SU-DHL-6 (cell line): Measurements from ENCODE around the gene HOXB3.

ENCODE experiments used
- H2AFZ ChIP-seq: fragments of 200-600 bp; sonication (generic); 2 replicates; pipeline ENCODE4 v1.6.1; 2014; ENCODE audit warnings: low read depth, mild to moderate bottlenecking, moderate library complexity, mixed read lengths, antibody characterized with exemption, low read length; ENCODE audit not compliant: severe bottlenecking
- H3F3A ChIP-seq: fragments of 200-600 bp; shearing (Covaris generic); 2 replicates; pipeline ENCODE4 v1.6.0; 2016; ENCODE audit warnings: antibody characterized with exemption, mild to moderate bottlenecking; ENCODE audit not compliant: insufficient read depth
- H3K27ac ChIP-seq: fragments of 200-600 bp; sonication (generic); 2 replicates; pipeline ENCODE4 v1.5.1; 2016; ENCODE audit warnings: low read depth, mild to moderate bottlenecking, low read length, moderate library complexity, mixed read lengths
- H3K27me3 ChIP-seq: fragments of 200-600 bp; sonication (generic), shearing (Covaris generic); 2 replicates; pipeline ENCODE4 v1.6.0; 2014; ENCODE audit warnings: mild to moderate bottlenecking, low read length
- H3K36me3 ChIP-seq: fragments of 200-600 bp; sonication (generic); 2 replicates; pipeline ENCODE4 v1.6.1; 2014; ENCODE audit warnings: mild to moderate bottlenecking, low read length, mixed read lengths
- H3K4me2 ChIP-seq: fragments of 300-600, 200-600 bp; shearing (Covaris generic), sonication (generic); 2 replicates; pipeline ENCODE4 v1.6.0; 2014; ENCODE audit warnings: low read length, low read depth, mild to moderate bottlenecking; ENCODE audit not compliant: poor library complexity, severe bottlenecking
- H3K4me3 ChIP-seq: fragments of 200-600 bp; sonication (generic); 2 replicates; pipeline ENCODE4 v1.5.1; 2014; ENCODE audit warnings: antibody characterized with exemption, low read length, mild to moderate bottlenecking, mixed read lengths; ENCODE audit not compliant: insufficient read depth, poor library complexity, severe bottlenecking
- H3K79me2 ChIP-seq: fragments of 200-600 bp; sonication (generic); 2 replicates; pipeline ENCODE4 v1.6.1; 2014; ENCODE audit warnings: mild to moderate bottlenecking, low read length, moderate library complexity; ENCODE audit not compliant: insufficient read depth
- H3K9ac ChIP-seq: fragments of 200-600 bp; sonication (generic); 2 replicates; pipeline ENCODE4 v1.7.0; 2014; ENCODE audit warnings: mild to moderate bottlenecking, low read length
- H3K9me2 ChIP-seq: fragments of 200-600 bp; sonication (generic); replicated peaks from 2 replicates; pipeline ENCODE4 v1.6.1; 2014; ENCODE audit warnings: low read length; ENCODE audit not compliant: insufficient read depth
- H3K9me3 ChIP-seq: fragments of 200-600 bp; sonication (generic); 2 replicates; pipeline ENCODE4 v1.6.1; 2014; ENCODE audit warnings: low read length, mixed read lengths; ENCODE audit not compliant: insufficient read depth
- H4K20me1 ChIP-seq: fragments of 200-600 bp; sonication (generic); 2 replicates; pipeline ENCODE4 v1.6.1; 2014; ENCODE audit warnings: low read depth, mild to moderate bottlenecking, antibody characterized with exemption, low read length, moderate library complexity, mixed read lengths
- EZH2phosphoT487 ChIP-seq: fragments of 200-600 bp; sonication (generic), shearing (Covaris generic); conservative IDR thresholded peaks from 2 replicates; pipeline ENCODE4 v1.6.1; 2018; ENCODE audit warnings: mild to moderate bottlenecking, antibody characterized with exemption, low read length, moderate library complexity, mixed read lengths
- TF ChIP-seq, protein P1 (sequence below): fragments of 200-600 bp; sonication (generic); IDR thresholded peaks from one replicate; pipeline ENCODE4 v1.5.1; 2017; ENCODE audit warnings: antibody characterized with exemption, mild to moderate bottlenecking, low read length, moderate library complexity; ENCODE audit not compliant: insufficient read depth, poor library complexity, severe bottlenecking

Gene HOXB3

DNA sequence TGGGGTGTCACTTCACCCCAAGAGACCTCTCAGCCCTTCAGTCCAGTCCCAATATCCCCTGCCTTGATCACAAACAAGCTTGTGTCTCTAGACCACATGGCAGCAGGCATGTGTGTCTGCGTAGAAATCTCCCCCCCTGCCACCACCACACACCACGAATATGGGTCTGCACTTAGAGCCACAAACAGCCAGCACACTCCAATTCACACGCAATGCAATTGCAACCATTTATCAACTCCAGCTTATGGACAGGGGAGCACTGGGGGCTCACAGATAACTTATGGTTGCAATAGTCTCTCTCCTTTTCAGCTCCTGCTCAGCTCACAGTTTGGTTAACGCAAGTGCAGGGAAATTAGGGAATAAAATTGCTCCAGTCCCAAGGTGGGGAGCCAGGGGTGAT is 33.5 kb upstream of the HOXB3 start:
- Histone ChIP-seq H4K20me1 (no peaks in the 10 kb centered on the region), H3K4me3 (no peak overlapping the region), H3K4me2 (no peak overlapping the region), H3F3A (no peaks in the 10 kb centered on the region), H3K36me3 (no peaks in the 10 kb centered on the region), H3K79me2 (no peaks in the 10 kb centered on the region), H2AFZ (no peak overlapping the region), H3K27me3 (no peaks in the 10 kb centered on the region), H3K9me3 (no peaks in the 10 kb centered on the region), H3K9ac (no peak overlapping the region), H3K9me2 (no peaks in the 10 kb centered on the region), H3K27ac (no peak overlapping the region)
- TF ChIP-seq EZH2phosphoT487 = no peak
- TF ChIP-seq, protein P1, sequence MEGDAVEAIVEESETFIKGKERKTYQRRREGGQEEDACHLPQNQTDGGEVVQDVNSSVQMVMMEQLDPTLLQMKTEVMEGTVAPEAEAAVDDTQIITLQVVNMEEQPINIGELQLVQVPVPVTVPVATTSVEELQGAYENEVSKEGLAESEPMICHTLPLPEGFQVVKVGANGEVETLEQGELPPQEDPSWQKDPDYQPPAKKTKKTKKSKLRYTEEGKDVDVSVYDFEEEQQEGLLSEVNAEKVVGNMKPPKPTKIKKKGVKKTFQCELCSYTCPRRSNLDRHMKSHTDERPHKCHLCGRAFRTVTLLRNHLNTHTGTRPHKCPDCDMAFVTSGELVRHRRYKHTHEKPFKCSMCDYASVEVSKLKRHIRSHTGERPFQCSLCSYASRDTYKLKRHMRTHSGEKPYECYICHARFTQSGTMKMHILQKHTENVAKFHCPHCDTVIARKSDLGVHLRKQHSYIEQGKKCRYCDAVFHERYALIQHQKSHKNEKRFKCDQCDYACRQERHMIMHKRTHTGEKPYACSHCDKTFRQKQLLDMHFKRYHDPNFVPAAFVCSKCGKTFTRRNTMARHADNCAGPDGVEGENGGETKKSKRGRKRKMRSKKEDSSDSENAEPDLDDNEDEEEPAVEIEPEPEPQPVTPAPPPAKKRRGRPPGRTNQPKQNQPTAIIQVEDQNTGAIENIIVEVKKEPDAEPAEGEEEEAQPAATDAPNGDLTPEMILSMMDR = no peak

DNA sequence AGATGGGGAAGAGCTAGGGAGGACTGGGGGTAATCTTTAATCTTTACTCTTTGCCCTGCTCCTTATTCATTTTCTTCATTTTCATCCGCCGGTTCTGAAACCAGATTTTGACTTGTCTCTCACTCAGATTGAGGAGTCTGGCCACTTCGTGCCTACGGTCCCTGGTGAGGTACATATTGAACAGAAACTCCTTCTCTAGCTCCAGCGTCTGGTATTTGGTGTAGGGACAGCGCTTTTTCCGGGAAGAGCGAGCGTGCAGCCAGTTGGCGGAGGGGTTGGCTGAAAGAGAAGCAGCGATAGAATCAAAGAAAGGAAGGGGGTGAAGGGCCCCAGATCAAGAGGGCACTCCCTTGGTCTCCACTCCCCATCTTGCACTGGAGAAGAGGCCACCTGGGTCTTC is 32.8 kb upstream of the HOXB3 start:
- H3K27ac ChIP-seq = no peak overlapping the region
- no peak overlapping the region for H3K9ac ChIP-seq
- no peaks in the 10 kb centered on the region for H3K9me2 ChIP-seq
- H3K27me3 ChIP-seq = no peaks in the 10 kb centered on the region
- no peak overlapping the region for H3K4me3 ChIP-seq
- H4K20me1 ChIP-seq = no peaks in the 10 kb centered on the region
- H3F3A ChIP-seq = no peaks in the 10 kb centered on the region
- TF ChIP-seq EZH2phosphoT487 = no peak
- TF ChIP-seq, protein P1 = no peak
- H3K79me2 ChIP-seq = no peaks in the 10 kb centered on the region
- H3K9me3 ChIP-seq = no peaks in the 10 kb centered on the region
- H3K36me3 ChIP-seq = no peaks in the 10 kb centered on the region
- no peak overlapping the region for H3K4me2 ChIP-seq
- H2AFZ ChIP-seq = no peak overlapping the region

DNA sequence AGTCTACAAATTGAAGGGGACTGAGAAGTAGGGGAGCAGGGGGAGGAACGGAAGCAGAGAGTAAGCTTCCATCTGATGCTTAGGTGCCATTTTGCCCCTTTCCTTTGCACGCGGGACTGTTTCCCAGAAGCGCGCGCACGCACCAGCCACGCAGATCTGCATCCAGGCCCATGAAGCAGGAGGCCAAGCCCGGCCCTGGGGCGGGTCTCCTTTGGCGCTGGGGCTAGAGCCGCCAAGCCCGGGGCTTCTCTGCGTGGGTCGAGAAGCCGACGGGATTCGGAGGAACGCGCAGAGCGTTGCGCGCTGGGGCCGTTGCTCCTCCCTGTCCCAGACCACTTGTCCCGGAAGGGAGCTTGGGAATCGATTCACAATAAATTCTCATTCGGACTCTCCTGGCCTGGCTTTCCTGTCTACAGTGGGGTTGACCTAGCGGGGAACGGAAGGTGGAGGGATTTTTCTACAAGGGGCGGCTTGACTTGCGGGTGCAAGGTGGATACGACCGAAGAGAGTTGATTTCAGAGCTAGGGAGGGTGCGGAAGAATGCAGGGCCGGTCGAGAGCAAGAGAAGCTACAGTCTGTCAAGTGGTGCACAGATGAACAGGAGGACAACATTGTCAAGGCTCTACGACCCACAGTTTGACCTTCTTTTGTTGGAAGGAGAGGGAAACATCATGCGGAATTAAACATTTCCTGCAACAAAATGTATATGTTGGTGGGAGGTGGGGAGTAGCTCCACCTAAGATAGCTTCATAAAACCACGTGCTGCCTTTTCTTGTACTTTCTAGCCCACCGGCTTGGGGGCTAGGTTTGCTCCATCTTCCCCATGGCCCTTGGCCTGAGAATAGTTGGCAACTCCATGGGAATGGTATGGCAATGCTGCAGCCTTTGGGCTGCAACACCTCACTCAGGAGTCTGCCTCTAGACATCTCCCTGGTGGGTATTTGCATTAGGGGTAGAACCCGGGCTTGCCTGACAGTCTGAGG is 31.7 kb upstream of the HOXB3 start:
- Histone ChIP-seq H3K79me2 (no peaks in the 10 kb centered on the region), H3K4me3 (no peak overlapping the region), H3K4me2 (no peak overlapping the region), H3K9me2 (no peaks in the 10 kb centered on the region), H3F3A (no peaks in the 10 kb centered on the region), H3K9ac (no peak overlapping the region), H3K36me3 (no peaks in the 10 kb centered on the region), H3K9me3 (no peaks in the 10 kb centered on the region), H3K27me3 (no peaks in the 10 kb centered on the region), H3K27ac (no peak overlapping the region), H2AFZ (no peak overlapping the region), H4K20me1 (no peaks in the 10 kb centered on the region)
- TF ChIP-seq, protein P1 = no peak
- TF ChIP-seq EZH2phosphoT487 = no peak
